HG02885 (cell line): ENCODE results near the gene WSCD2.

Experiments used
- ATAC-seq: cut with Tn5 transposase; IDR thresholded peaks from one replicate; pipeline ENCODE4 v1.9.1; 2021; ENCODE audit warnings: mild to moderate bottlenecking; ENCODE audit not compliant: unreplicated experiment, poor library complexity

WSCD2 gene

GRCh38 chr12:108126212-108126611 lies 2.9 kb upstream of the WSCD2 start:
- ATAC-seq = no peak

- ATAC-seq = no peak
Observed at GRCh38 chr12:108126990-108127501, 2.0 kb upstream of the WSCD2 start.

GRCh38 chr12:108127654-108128053 lies 1.4 kb upstream of the WSCD2 start:
- no peak for ATAC-seq

- no peak for ATAC-seq
Observed at GRCh38 chr12:108128221-108129016, 669 bp upstream of the WSCD2 start.

GRCh38 chr12:108131035-108131434 lies 1.9 kb downstream of the WSCD2 start:
- no peak for ATAC-seq

- no peak for ATAC-seq
Observed at GRCh38 chr12:108131657-108132126, 2.6 kb downstream of the WSCD2 start.

GRCh38 chr12:108133482-108133881 lies 4.4 kb downstream of the WSCD2 start:
- no peak for ATAC-seq

- no peak for ATAC-seq
Observed at GRCh38 chr12:108134744-108135143, 5.7 kb downstream of the WSCD2 start.

GRCh38 chr12:108135627-108136026 lies 6.5 kb downstream of the WSCD2 start:
- no peak for ATAC-seq

- ATAC-seq = no peak
Observed at GRCh38 chr12:108136697-108137096, 7.6 kb downstream of the WSCD2 start.

- ATAC-seq = no peak
Observed at GRCh38 chr12:108139454-108139853, 10.4 kb downstream of the WSCD2 start.

- ATAC-seq = no peak
Observed at GRCh38 chr12:108140501-108140900, 11.4 kb downstream of the WSCD2 start.

GRCh38 chr12:108141600-108142130 lies 12.6 kb downstream of the WSCD2 start:
- ATAC-seq = no peak

- ATAC-seq = no peak
Observed at GRCh38 chr12:108143144-108143543, 14.1 kb downstream of the WSCD2 start.

- no peak for ATAC-seq
Observed at GRCh38 chr12:108144080-108144479, 15.0 kb downstream of the WSCD2 start.

- no peak for ATAC-seq
Observed at GRCh38 chr12:108145011-108145410, 15.9 kb downstream of the WSCD2 start.

GRCh38 chr12:108146035-108146893 lies 17.2 kb downstream of the WSCD2 start:
- no peak for ATAC-seq

GRCh38 chr12:108147279-108147678 lies 18.2 kb downstream of the WSCD2 start:
- no peak for ATAC-seq

GRCh38 chr12:108148521-108149074 lies 19.5 kb downstream of the WSCD2 start:
- ATAC-seq = no peak

GRCh38 chr12:108150436-108150835 lies 21.3 kb downstream of the WSCD2 start:
- ATAC-seq = no peak
